Measurements from ENCODE around the gene MANSC1. TPM values are rescaled to one million over a fixed set of nuclear protein-coding genes. Genes with fewer than 3 reads are reported as not detected.

Gene MANSC1
- 3.2 and 5.0 TPM in 2 replicates for total RNA-seq (2011; cell fraction: chromatin; rRNA removed; ENCODE audit: low replicate concordance)
- 2.4 and 3.5 TPM in 2 replicates for total RNA-seq (2011; cell fraction: nucleolus; rRNA removed)
- 4.5 and 6.0 TPM in 2 replicates for total RNA-seq (2011; cell fraction: nucleoplasm; rRNA removed)
- total RNA-seq (2014; rRNA removed) (0.91 and 3.3 TPM in 2 replicates), total RNA-seq (2014; rRNA removed; fragmentation: Illumina TruSeq; extraction: Trizol) (3.1 and 4.2 TPM in 2 replicates), total RNA-seq (2015; rRNA removed; fragmentation: Illumina TruSeq; extraction: Trizol) (4.5 and 4.7 TPM in 2 replicates), total RNA-seq (2021) (4.9 and 5.7 TPM in 2 replicates), polyA plus RNA-seq (2011; rRNA removed) (1.1 and 2.7 TPM in 2 replicates), polyA plus RNA-seq (2014; fragmentation: Illumina TruSeq; extraction: Trizol) (6.2 and 8.6 TPM in 2 replicates), polyA plus RNA-seq (2014; fragmentation: Nextera tagmentation; extraction: Ambion mirVana) (1 to 10 TPM in 1 of 2 experiments, under 1 TPM in 1; 0.76 to 1.4 TPM), polyA plus RNA-seq (2014; rRNA removed) (3.4 and 3.9 TPM in 2 replicates), polyA minus RNA-seq (2011; rRNA and poly(A)+ RNA removed) (1.8 and 2.4 TPM in 2 replicates), Bru-seq, nascent RNA (percentile 55 among the genes with signal in this experiment), BruChase-seq, experiment 1, labeled RNA remaining after a 2-hour chase (percentile 53 among the genes with signal in this experiment), BruChase-seq, experiment 2, labeled RNA remaining after a 6-hour chase (percentile 56 among the genes with signal in this experiment)
- polyA plus RNA-seq (2011; cell fraction: cytosol; rRNA removed), result 1.6 and 2.4 TPM in 2 replicates
- 0.56 and 0.57 TPM in 2 replicates for polyA plus RNA-seq (2011; cell fraction: nucleus; rRNA removed)
- 4.5 and 9.5 TPM in 2 replicates for polyA plus RNA-seq (2012)
- 1.2 and 2.1 TPM in 2 replicates for polyA minus RNA-seq (2011; cell fraction: cytosol; rRNA and poly(A)+ RNA removed)
- polyA minus RNA-seq (2011; cell fraction: nucleus; rRNA and poly(A)+ RNA removed), result 0.22 and 0.27 TPM in 2 replicates
- long read RNA-seq, experiment 1, full-length matches to known transcripts, result 4 of 9 reads
- long read RNA-seq, experiment 1, partial matches to known transcripts, result 1 of 9 reads
- long read RNA-seq, experiment 1, other reads (novel, unspliced or antisense), result 4 of 9 reads
- long read RNA-seq, experiment 2, full-length matches to known transcripts, result 2 of 2 reads
- long read RNA-seq, experiment 2, partial matches to known transcripts, result 0 of 2 reads
- long read RNA-seq, experiment 2, other reads (novel, unspliced or antisense), result 0 of 2 reads
- long read RNA-seq, experiment 3, full-length matches to known transcripts, result 2 of 2 reads
- long read RNA-seq, experiment 3, partial matches to known transcripts, result 0 of 2 reads
- long read RNA-seq, experiment 3, other reads (novel, unspliced or antisense), result 0 of 2 reads

GRCh38 chr12:12349711-12350665 lies at the start of gene MANSC1:
TSS of gene MANSC1 (minus strand) at chr12:12350242. CDS start at chr12:12343314, 6,928 bp downstream.
- peaks cover 15 to 21% of the 10 kb centered on the region in 2 experiments; a peak in 4 of 5 replicates for H3K4me1 ChIP-seq (replicated peaks in 1 of 2; ENCODE audit: control insufficient read depth in 2 of 2, insufficient read depth in 2 of 2, low read length in 2 of 2)
- peak within 1 kb of the TSS; percentile 80 for H3K4me2 ChIP-seq (ENCODE audit: insufficient read depth, low read length)
- no TSS peak for BruUV-seq (replicated peaks)
- FAIRE-seq (peak; percentile 51), DNase-seq (ENCODE audit: extremely low read depth in 1 of 4, low spot score in 3 of 4) (peak; percentile 58 to 67 (median 65)), ATAC-seq (peak; percentile 86)
- H3K79me2 ChIP-seq (ENCODE audit: control insufficient read depth, insufficient read depth, low read length), result peaks cover 15% of the 10 kb centered on the region; the same call in 2 of the 3 replicates
- H3K9me3 ChIP-seq (replicated peaks; ENCODE audit: control insufficient read depth, insufficient read depth, low read depth, low read length), result no peaks in the 10 kb centered on the region
- intact Hi-C loops (cut with micrococcal nuclease) (loop anchor here (10.0 kb wide), 1 partner anchor 365 kb away; the partner anchor contains the start of gene CDKN1B), in situ Hi-C loops (cut with MboI) (loop anchor here (25.0 kb wide), 1 partner anchor 788 kb away; no protein-coding TSS in a partner anchor)
- POLR2A ChIA-PET, result interaction anchor here (0.6 to 1.5 kb wide), 7 partner anchors 8 to 381 kb away, joined by 3 to 9 read pairs (median 3); partner anchors contain the start of gene CREBL2
- peak within 1 kb of the TSS; percentile 95 for H2AFZ ChIP-seq (ENCODE audit: low read depth, low read length)
- peak within 1 kb of the TSS; percentile 70 to 91 for H3K9ac ChIP-seq (ENCODE audit: insufficient read depth in 1 of 2, low read depth in 2 of 2, low read length in 2 of 2)
- no peaks in the 10 kb centered on the region for H4K20me1 ChIP-seq (replicated peaks; ENCODE audit: control insufficient read depth, insufficient read depth, low read length)
- peak within 1 kb of the TSS; percentile 64 for H3K4me3 ChIP-seq
- peak within 1 kb of the TSS; percentile 69 for H3K27ac ChIP-seq (ENCODE audit: extremely low read depth, low read depth, low read length)
- no peaks in the 10 kb centered on the region for H3K27me3 ChIP-seq (ENCODE audit: control insufficient read depth in 2 of 2, insufficient read depth in 2 of 2, low read length in 2 of 2)
- CTCF ChIA-PET (ENCODE audit: low intra/inter-chr PET ratio), result no interaction called here
- no peaks in the 10 kb centered on the region for H3K9me1 ChIP-seq (ENCODE audit: control insufficient read depth, insufficient read depth, low read length)
- WGBS (ENCODE audit: insufficient coverage, low coverage, missing lambda C conversion rate), result 1% methylated on average over 32 of the region's 68 CpGs
- no peaks in the 10 kb centered on the region for H3K36me3 ChIP-seq (ENCODE audit: control insufficient read depth, insufficient read depth, low read length)
- TF ChIP-seq ZFP30 (CRISPR knock-in tag; IDR thresholded peaks at IDR 0.05; ENCODE audit: borderline replicate concordance) (no peak), GABPB1 (CRISPR knock-in tag; IDR thresholded peaks at IDR 0.05) (peak; percentile 73), KDM5B (IDR thresholded peaks at IDR 0.05; ENCODE audit: insufficient replicate concordance, low read depth, low read length) (peak; percentile 62), CREM (IDR thresholded peaks at IDR 0.05; ENCODE audit: low read depth) (peak; percentile 5; the same call in 1 of the 2 replicates), ZNF444 (CRISPR knock-in tag; IDR thresholded peaks at IDR 0.05) (no peak), HIVEP1 (CRISPR knock-in tag; IDR thresholded peaks at IDR 0.05) (no peak), L3MBTL2 (IDR thresholded peaks at IDR 0.05) (peak; percentile 86), ZBTB34 (CRISPR knock-in tag; IDR thresholded peaks at IDR 0.05) (no peak), CTBP1 (IDR thresholded peaks at IDR 0.05; ENCODE audit: borderline replicate concordance) (peak; percentile 87), CXXC5 (CRISPR knock-in tag; IDR thresholded peaks at IDR 0.05) (peak; percentile 72), MAZ (CRISPR knock-in tag; conservative IDR thresholded peaks at IDR 0.05 in 1 of 2, IDR thresholded peaks at IDR 0.05 in 1 of 2) (peak in 1 of 2 experiments; percentile 34; a peak in 1 of 4 replicates)
- TF ChIP-seq, protein P1, sequence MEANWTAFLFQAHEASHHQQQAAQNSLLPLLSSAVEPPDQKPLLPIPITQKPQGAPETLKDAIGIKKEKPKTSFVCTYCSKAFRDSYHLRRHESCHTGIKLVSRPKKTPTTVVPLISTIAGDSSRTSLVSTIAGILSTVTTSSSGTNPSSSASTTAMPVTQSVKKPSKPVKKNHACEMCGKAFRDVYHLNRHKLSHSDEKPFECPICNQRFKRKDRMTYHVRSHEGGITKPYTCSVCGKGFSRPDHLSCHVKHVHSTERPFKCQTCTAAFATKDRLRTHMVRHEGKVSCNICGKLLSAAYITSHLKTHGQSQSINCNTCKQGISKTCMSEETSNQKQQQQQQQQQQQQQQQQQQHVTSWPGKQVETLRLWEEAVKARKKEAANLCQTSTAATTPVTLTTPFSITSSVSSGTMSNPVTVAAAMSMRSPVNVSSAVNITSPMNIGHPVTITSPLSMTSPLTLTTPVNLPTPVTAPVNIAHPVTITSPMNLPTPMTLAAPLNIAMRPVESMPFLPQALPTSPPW (CRISPR knock-in tag; IDR thresholded peaks at IDR 0.05), result peak; percentile 81

Data from K562 (cell line).